Duodenal mucosa (tissue), 2 donors: ENCODE results near the gene ECEL1.
A peak's percentile ranks its signal among the peaks of the same experiment; 100 is the strongest.

Source experiments
- H3K27ac ChIP-seq: one replicate; pipeline ENCODE4 v1.7.0; 2013; ENCODE audit warnings: low read depth, low read length
- H3K27me3 ChIP-seq, 2 donors: one replicate each; pipeline ENCODE4 v1.7.0; 2013; ENCODE audit warnings: low read length in 2 of 2, control low read depth in 1 of 2; ENCODE audit not compliant: insufficient read depth in 2 of 2, control insufficient read depth in 1 of 2
- H3K36me3 ChIP-seq, 2 donors: one replicate each; pipeline ENCODE4 v1.7.0; 2013; ENCODE audit warnings: low read length in 2 of 2, control low read depth in 1 of 2; ENCODE audit not compliant: insufficient read depth in 2 of 2, control insufficient read depth in 1 of 2
- H3K4me1 ChIP-seq, 2 donors: one replicate each; pipeline ENCODE4 v1.7.0; 2013; ENCODE audit warnings: low read length in 2 of 2, control low read depth in 1 of 2; ENCODE audit not compliant: insufficient read depth in 2 of 2, control insufficient read depth in 1 of 2
- H3K4me3 ChIP-seq, 2 donors: one replicate each; pipeline ENCODE4 v1.7.0; 2013; ENCODE audit warnings: low read length in 2 of 2, low read depth in 1 of 2
- H3K9ac ChIP-seq, 2 donors: one replicate each; pipeline ENCODE4 v1.7.0; 2013; ENCODE audit warnings: low read length in 2 of 2, low read depth in 1 of 2
- H3K9me3 ChIP-seq, 2 donors: one replicate each; pipeline ENCODE4 v1.7.0; 2013; ENCODE audit warnings: low read length in 2 of 2, control low read depth in 1 of 2; ENCODE audit not compliant: control insufficient read depth in 1 of 2

ECEL1 gene

GRCh38 chr2:232511336-232511890, 23.8 kb upstream of the ECEL1 start:
- H3K36me3 ChIP-seq = no peaks in the 10 kb centered on the region
- no peak overlapping the region for H3K27ac ChIP-seq
- H3K9ac ChIP-seq = no peak overlapping the region
- H3K27me3 ChIP-seq = peaks cover 0 to 5% of the 10 kb centered on the region in 2 donors
- H3K4me3 ChIP-seq = no peak overlapping the region
- no peaks in the 10 kb centered on the region for H3K4me1 ChIP-seq
- H3K9me3 ChIP-seq = no peaks in the 10 kb centered on the region

- Histone ChIP-seq H3K27me3 (peaks cover 17 to 19% of the 10 kb centered on the region in 2 donors), H3K36me3 (no peaks in the 10 kb centered on the region), H3K27ac (no peak overlapping the region), H3K9me3 (no peaks in the 10 kb centered on the region), H3K4me3 (no peak overlapping the region), H3K4me1 (no peaks in the 10 kb centered on the region), H3K9ac (no peak overlapping the region)
Observed at GRCh38 chr2:232508251-232508650, 20.6 kb upstream of the ECEL1 start.

- Histone ChIP-seq H3K9me3 (no peaks in the 10 kb centered on the region), H3K4me1 (no peaks in the 10 kb centered on the region), H3K9ac (no peak overlapping the region), H3K27ac (no peak overlapping the region), H3K27me3 (peaks cover 21 to 27% of the 10 kb centered on the region in 2 donors), H3K4me3 (no peak overlapping the region), H3K36me3 (no peaks in the 10 kb centered on the region)
Observed at GRCh38 chr2:232506709-232507108, 19.1 kb upstream of the ECEL1 start.

- Histone ChIP-seq H3K27ac (no peak overlapping the region), H3K27me3 (peaks cover 21 to 27% of the 10 kb centered on the region in 2 donors), H3K36me3 (no peaks in the 10 kb centered on the region)
Observed at GRCh38 chr2:232505856-232506255, 18.2 kb upstream of the ECEL1 start.

GRCh38 chr2:232504438-232504837, 16.8 kb upstream of the ECEL1 start:
- no peak overlapping the region for H3K27ac ChIP-seq
- peaks cover 21 to 27% of the 10 kb centered on the region in 2 donors for H3K27me3 ChIP-seq
- H3K4me1 ChIP-seq = no peaks in the 10 kb centered on the region
- no peak overlapping the region for H3K4me3 ChIP-seq
- H3K9me3 ChIP-seq = no peaks in the 10 kb centered on the region
- H3K9ac ChIP-seq = no peak overlapping the region
- no peaks in the 10 kb centered on the region for H3K36me3 ChIP-seq

More at GRCh38 chr2:232505856-232506255, 18.2 kb upstream of the ECEL1 start:
- no peaks in the 10 kb centered on the region for H3K9me3 ChIP-seq
- H3K9ac ChIP-seq = no peak overlapping the region
- no peak overlapping the region for H3K4me3 ChIP-seq
- no peaks in the 10 kb centered on the region for H3K4me1 ChIP-seq

GRCh38 chr2:232503809-232504323, 16.2 kb upstream of the ECEL1 start:
- Histone ChIP-seq H3K4me3 (no peak overlapping the region), H3K36me3 (no peaks in the 10 kb centered on the region), H3K27ac (no peak overlapping the region), H3K4me1 (no peaks in the 10 kb centered on the region), H3K9ac (no peak overlapping the region), H3K27me3 (peaks cover 21 to 28% of the 10 kb centered on the region in 2 donors), H3K9me3 (no peaks in the 10 kb centered on the region)

- Histone ChIP-seq H3K9ac (no peak overlapping the region), H3K4me3 (peak overlapping the region; percentile 16 to 22), H3K27me3 (peaks cover 25 to 33% of the 10 kb centered on the region in 2 donors), H3K36me3 (no peaks in the 10 kb centered on the region), H3K9me3 (no peaks in the 10 kb centered on the region), H3K4me1 (no peaks in the 10 kb centered on the region), H3K27ac (no peak overlapping the region)
Observed at GRCh38 chr2:232502911-232503808, 15.5 kb upstream of the ECEL1 start.

- Histone ChIP-seq H3K9me3 (no peaks in the 10 kb centered on the region), H3K27me3 (peaks cover 25 to 33% of the 10 kb centered on the region in 2 donors), H3K36me3 (no peaks in the 10 kb centered on the region), H3K4me1 (no peaks in the 10 kb centered on the region), H3K4me3 (no peak overlapping the region), H3K9ac (no peak overlapping the region), H3K27ac (no peak overlapping the region)
Observed at GRCh38 chr2:232502511-232502910, 14.9 kb upstream of the ECEL1 start.

GRCh38 chr2:232501794-232502390, 14.3 kb upstream of the ECEL1 start:
- H3K36me3 ChIP-seq = no peaks in the 10 kb centered on the region
- no peaks in the 10 kb centered on the region for H3K9me3 ChIP-seq
- no peak overlapping the region for H3K4me3 ChIP-seq
- H3K27me3 ChIP-seq = peaks cover 25 to 33% of the 10 kb centered on the region in 2 donors
- no peaks in the 10 kb centered on the region for H3K4me1 ChIP-seq
- H3K27ac ChIP-seq = no peak overlapping the region
- no peak overlapping the region for H3K9ac ChIP-seq

- H3K4me1 ChIP-seq = no peaks in the 10 kb centered on the region
- no peak overlapping the region for H3K9ac ChIP-seq
- no peak overlapping the region for H3K4me3 ChIP-seq
- H3K27me3 ChIP-seq = peaks cover 25 to 33% of the 10 kb centered on the region in 2 donors
- H3K9me3 ChIP-seq = no peaks in the 10 kb centered on the region
- no peak overlapping the region for H3K27ac ChIP-seq
- H3K36me3 ChIP-seq = no peaks in the 10 kb centered on the region
Observed at GRCh38 chr2:232501331-232501771, 13.7 kb upstream of the ECEL1 start.
